Islet precursor cell (in vitro differentiated cells): ENCODE results near the gene INSYN1.
"Not testable (repeated sequence)": the region's sequence is repeated elsewhere in the genome, so short reads cannot be mapped to it uniquely, and the experiment has no call there.

Experiments
- DNase-seq: peaks from one replicate; pipeline ENCODE4 v3.0.0-alpha.2; 2018

The INSYN1 gene

DNA sequence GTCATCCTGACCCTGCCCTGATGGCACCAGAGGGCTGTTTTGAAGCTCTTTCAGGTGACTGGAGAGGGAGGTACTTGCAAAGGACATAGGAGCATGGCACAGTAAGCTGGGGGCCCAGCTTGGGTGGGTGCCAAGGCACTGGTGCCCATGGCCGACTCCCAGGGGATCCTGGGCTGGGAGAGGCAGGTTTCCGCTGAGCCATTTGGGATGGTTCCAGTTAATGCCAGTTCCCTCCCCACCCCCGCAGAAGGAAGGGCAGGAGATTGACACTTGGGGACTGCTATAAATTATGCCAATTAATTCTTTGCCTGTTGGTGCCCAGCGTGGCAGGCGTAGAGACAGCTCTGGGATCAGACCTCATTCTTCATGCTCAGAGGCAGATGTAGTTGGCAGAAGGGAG, 42.8 kb downstream of the INSYN1 start:
- DNase-seq: no peak

DNA sequence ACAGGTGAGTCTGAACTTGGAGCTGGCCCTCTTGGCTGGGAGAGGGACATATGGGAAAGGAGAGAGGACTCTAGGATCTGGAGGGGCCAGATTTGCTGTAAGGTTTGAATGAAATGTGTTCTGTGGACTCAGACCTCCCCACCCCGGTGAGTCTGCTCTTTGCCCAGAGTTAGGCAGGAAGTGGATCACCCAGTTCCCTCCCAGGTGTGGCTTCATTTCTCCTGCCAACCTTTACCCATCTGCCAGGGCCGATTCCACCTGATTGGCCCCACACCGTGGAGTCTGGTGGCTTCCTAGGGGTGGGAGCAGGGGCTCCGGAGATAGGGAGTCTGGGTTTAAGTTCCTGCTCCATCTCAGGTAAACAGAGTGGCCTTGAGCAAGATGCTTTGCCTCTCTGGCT, 43.5 kb downstream of the INSYN1 start:
- DNase-seq: no peak

DNA sequence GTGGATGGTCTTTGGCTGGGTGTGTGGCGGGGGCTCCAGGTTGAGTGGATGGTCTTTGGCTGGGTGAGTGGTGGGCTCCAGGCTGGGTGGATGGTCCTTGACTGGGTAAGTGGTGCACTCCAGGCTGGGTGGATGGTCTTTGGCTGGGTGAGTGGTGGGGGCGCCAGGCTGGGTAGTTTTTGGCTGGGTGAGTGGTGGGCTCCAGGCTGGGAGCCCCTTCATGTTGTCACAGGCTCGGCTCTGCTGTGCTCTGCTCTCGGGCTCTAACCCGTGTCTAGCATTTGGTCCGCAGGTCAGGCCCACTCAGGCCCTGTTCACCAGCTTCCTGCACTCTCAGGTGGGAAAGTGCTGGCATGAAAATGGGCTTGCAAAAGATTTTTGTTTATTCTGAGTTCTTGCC, 43.9 kb downstream of the INSYN1 start:
- no peak for DNase-seq

DNA sequence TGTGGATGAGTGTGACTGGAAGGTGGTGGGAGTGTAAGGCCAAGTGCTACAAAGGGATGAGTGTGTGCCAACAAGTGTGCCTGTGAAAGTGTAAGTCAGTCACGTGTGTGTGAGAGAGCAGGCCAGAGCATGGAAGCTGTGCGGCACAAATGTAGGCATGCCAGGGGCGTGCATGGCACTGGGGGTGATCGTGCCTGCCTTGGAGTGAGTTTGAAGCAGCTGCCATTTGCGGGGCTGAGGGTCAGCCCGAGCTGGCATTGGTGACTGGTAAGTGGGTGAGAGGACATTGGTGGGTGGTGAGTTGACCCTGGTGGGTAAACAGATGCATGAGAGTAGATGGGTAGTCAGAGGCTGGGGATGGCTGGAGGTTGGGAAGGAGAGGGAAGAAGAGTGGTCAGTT, 44.5 kb downstream of the INSYN1 start:
- DNase-seq: no peak

DNA sequence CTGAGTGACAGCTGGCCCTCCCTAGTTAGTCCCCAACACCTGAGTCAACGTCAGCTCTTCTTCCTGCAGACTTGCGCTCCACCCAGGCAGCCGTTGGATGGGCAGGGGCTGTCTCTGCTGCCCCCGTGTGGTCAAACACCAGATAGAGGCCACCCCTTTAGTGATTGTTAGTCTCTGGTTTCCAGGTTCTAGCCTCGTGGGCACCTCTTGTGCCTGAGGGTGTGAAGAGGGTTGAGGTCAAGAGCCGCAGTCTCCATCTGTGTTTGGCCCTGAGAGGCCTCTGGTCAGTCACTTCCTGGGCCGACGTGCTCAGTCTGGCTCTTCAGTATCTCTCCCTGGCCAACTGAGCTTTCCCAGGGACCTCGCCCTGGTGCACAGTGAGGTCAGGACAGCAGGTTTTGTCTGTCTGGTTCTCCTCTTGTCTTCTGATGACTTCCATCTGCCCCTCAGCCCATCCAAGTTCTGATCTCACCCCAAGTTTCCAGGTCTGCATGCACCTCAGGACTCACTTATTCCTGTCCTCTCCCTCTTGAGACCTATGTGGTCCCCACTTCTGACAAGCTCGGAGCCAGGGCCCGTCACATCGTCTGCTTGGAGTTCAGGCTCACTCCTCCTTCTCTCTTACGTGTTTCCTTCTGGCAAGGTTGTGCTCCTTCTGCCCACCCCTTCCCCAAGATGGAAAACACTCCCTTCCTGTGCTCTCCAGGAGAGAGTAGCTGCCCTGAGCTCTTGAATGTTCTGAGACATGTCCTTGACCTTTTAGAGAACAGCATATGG, 48.1 kb downstream of the INSYN1 start:
- DNase-seq: peak; percentile 82

DNA sequence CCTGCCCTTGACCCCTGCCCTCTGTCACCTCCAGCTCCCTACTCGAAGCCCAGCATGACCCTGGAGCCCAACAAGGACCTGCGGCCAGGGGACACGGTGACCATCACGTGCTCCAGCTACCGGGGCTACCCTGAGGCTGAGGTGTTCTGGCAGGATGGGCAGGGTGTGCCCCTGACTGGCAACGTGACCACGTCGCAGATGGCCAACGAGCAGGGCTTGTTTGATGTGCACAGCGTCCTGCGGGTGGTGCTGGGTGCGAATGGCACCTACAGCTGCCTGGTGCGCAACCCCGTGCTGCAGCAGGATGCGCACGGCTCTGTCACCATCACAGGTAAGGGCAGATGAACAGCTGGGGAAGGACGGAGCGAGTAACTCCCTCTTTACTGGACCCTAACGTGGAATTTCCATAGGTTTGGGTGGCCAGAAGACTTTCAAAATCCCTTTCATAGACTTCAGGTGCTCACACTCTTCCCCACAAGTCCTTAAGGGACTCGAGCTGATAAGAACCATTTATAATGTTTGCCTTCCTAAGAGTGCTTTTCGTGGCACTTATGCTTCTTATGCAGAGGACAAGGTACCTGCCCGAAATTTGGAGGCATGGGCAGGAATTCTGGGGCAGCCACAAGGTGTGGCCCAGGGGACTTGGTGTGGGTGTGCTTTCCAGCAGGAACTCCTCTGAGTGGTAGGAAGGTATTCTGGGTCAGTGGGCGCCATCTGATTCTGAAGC, 48.8 kb downstream of the INSYN1 start:
- not testable (repeated sequence) for DNase-seq

DNA sequence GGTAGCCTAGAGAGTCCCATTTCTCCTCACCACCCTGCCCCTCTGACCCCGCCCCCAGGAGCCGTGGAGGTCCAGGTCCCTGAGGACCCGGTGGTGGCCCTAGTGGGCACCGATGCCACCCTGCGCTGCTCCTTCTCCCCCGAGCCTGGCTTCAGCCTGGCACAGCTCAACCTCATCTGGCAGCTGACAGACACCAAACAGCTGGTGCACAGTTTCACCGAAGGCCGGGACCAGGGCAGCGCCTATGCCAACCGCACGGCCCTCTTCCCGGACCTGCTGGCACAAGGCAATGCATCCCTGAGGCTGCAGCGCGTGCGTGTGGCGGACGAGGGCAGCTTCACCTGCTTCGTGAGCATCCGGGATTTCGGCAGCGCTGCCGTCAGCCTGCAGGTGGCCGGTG, 49.5 kb downstream of the INSYN1 start:
- not testable (repeated sequence) for DNase-seq

DNA sequence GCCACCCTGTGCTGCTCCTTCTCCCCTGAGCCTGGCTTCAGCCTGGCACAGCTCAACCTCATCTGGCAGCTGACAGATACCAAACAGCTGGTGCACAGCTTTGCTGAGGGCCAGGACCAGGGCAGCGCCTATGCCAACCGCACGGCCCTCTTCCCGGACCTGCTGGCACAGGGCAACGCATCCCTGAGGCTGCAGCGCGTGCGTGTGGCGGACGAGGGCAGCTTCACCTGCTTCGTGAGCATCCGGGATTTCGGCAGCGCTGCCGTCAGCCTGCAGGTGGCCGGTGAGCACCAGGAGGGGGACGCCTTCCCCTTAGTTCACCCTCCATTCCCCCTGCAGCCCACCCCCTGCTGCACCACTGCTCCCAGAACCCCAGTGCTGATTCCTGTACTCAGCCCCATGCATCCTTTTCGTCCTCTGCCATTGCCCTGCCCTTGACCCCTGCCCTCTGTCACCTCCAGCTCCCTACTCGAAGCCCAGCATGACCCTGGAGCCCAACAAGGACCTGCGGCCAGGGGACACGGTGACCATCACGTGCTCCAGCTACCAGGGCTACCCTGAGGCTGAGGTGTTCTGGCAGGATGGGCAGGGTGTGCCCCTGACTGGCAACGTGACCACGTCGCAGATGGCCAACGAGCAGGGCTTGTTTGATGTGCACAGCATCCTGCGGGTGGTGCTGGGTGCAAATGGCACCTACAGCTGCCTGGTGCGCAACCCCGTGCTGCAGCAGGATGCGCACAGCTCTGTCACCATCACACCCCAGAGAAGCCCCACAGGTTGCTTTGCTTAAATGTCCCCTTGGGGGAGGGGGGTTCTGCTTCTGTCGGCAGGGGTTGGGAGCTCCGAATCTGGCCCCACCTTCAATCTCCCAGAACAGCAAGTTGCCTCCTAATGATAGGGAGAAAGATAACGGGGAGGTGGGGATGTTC, 50.6 kb downstream of the INSYN1 start:
- DNase-seq: not testable (repeated sequence)

DNA sequence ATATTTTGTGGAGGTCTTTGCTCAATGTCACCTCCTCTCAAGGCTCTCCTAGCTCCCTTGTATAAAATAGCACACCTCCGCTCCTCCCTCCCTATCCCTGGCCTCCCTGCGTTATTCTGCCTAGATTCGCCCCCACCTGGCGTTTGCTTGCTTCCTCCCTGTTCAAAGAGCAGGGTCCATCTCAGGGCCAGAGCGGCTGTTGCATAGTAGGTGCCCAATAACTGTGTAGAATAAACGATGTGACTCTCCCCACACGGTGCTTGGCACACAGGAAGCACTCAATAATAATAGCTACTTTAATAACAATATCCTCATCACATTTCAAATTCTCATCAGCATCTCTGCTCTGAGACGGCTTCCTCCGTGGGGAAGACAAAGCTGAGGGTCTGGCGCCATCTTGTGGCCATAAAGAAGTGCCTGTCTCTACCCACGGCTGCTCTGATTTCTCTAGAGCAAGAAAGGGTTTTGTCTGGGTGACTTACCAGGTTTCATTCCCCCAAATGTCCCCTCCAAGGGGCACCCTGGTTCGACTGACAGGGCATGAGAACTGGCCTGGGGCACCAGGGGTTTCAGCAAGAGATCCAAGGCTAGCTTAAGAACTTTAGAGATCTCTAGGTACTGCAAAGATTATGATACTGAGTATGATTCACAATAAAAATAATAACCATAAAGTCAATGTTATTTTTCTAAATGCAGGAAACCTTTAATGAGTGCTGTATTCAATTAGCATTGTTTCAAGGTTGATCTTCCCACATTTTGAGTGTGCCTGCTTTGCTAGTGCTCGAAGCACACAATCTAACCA, 52.9 kb downstream of the INSYN1 start:
- peak; percentile 73 for DNase-seq

DNA sequence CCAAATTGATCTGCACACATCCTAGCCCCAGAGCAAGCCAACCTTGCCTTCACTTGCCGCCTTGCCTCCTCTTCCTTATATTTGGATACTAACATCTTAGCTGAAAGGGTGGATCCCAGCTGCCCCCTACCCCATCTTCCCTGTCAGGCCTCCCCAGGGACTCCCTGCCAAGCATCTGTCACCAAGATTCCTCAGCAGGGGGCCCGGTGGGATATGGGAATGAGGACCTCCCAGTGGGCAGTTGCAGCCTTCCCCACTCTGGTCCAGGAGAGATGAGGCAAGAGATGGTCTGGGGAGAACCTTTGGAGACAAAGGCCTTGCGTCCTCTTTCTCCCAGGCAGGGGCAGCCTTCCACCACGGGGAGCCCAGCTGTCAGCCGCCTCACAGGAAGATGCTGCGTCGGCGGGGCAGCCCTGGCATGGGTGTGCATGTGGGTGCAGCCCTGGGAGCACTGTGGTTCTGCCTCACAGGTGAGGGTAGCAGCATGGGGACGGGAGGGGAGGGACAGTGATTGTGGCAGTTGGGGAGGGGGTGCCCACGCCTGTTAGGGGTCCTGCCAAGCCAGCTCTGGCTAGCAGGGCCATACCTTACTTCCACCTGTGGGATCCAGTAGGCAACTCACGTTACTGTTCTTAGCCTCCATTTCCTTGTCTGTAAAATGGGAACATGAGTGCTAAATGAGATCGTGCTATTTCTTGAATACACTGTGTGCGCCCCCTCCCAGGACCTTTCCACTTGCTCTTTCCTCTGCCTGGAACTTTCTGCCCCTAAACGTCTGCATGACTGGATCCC, 53.7 kb downstream of the INSYN1 start:
- no peak for DNase-seq

DNA sequence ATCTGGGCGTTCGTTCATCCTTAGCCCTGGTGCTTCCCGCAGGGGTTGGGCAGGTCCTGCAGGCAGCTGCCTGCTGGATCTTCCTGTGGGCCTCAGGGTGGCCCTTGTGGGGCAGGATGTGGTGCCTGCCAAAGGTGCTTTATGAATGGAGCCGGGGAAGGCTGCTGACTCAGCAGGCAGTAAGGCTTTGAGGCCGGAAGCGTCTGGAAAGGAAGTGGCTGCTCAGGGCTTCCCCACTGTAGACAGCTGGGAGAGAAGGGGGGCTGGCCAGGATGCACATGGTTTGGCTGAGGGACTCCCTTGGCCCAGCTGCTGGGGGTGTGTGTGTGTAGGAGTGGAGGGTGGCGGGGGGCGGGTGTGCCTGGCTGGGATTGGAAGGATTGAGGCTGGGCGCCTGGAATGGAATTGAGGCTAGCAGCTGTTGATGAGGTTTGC, 56.1 kb downstream of the INSYN1 start:
- DNase-seq: peak; percentile 91

DNA sequence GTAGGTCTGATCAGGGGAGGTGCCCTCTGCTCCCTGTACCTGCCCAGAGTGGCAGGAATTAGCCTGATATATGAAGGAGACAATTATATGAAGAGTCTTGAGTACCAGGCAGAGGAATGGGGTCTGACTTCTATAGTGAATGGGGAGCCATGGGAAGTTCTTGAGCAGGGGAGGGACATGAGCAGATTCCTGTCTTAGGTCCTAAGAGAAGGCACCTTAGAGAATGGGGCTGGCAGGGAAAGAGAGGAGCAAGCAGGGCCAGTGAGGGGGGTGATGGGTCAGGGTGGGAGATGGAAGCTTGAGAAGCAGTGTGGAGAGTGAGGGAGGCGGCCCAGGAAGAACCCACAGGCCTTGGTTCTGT, 56.5 kb downstream of the INSYN1 start:
- no peak for DNase-seq

DNA sequence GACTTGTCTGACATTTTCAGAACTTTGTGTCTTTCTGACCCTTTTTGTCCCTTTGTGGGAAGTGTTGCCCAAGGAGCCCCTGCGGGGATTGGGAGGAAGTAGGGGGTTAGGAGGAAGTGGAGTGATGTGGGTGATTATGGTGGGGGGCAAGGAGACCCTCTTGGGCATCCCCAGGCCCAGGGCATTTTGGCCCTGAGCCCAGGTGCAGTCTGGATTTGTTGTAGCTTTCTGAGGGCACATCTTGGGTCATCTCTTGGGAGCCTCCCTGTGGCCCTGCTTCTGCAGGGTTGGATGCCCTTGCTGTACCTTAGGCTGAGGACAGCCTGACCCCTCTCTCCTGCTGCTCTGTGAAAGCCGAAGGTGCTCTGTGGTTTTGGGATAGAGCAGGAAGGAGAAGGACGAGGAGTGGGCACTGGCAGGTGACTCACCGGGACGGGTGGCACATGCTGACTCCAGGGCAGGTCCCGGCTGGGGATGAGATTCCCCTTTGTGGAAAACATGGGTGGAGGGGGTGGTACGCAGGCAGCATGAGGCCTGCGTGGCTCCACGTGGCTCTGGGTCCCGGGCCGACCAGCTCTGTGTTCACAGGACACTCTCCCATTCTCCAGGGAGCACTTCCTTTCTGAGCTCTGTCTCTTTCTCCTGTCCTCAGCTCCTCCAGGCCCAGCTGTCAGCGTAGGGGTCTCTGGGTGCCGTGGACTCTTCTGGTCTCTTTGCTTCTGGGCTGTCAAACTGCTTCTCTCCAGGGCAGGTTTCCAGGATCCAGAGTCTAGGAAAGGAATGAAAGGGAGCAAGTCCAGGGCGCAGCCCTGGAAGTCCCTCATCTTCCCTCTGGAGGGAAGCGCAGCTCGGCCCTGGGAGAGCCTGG, 57.1 kb downstream of the INSYN1 start:
- DNase-seq: no peak

DNA sequence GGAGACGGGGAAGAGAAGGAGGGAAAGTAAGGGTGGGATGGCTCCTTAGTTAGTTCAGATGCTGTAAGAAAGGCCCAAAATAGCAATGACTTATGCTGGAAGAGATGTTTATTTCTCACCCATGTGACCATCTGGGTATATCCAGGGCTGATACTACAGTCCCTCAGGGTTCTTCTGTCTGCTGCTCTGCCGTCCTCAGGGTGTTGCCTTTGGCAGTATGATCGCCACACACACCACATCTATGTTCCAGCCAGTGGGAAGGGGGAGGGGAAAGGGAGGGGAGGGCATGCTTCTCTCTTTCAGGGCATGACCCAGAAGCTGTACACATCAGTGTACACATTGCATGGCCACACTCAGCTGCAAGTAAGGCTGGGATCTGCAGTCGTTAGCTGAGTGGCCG, 58.7 kb downstream of the INSYN1 start:
- no peak for DNase-seq

DNA sequence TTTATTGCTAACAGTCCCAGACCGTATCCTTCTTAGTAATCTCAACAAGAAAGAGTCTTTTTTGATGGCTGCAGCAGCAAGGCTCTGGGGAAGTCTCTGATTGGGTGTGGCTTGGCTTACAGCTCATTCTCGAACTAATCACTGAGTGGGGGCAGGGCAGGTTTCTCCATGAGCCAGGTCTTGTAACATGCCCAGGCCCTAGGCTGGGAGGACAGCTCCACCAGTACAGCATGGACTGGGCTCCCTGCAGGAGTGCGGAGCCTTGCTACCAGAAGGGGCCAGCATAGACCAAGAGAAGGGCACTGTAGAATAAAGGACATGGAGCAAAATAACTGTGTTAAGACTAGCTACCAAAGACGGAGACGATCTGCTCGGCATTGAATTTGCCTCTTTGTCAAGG, 61.8 kb downstream of the INSYN1 start:
- DNase-seq: peak; percentile 94

DNA sequence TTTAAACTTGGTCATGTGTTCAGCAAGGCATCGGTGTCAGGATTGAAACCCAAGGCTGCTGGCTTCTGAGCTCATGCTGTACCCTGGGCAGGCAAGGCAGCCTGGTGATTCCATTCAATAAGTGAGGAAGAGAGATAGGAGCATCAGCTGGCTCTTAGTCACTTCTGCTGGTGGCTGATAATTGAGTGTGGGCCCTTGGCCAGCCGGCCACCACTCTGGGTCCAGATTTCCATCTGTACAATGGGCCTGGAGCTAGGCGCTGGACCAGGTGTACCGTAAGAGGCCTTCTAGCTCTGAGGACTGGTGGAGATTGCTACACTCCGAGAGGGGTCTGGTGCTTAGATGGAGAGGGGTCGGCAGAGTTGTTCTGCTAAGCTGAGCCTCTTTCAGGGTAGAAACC, 64.7 kb downstream of the INSYN1 start:
- DNase-seq: peak; percentile 56

DNA sequence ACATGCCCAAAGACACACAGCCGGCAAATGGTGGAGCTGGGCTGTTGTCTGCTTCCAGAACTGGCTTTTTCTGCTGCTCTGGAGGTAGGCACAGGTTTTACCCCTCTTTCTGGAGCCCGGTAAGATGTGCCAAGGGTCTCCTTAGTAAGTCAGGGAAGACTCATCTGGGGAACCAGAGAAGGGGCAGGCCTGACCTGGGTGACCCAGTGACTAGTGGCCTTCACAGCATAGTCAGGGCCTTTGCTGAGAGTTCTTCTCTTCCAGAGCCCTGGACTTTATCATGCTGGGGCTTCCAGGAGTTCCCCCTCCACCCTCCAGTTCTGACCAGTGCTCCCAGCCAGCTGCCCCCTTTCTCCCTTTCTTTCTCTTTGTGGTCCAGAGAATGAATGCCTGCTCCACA, 65.8 kb downstream of the INSYN1 start:
- peak; percentile 23 for DNase-seq

DNA sequence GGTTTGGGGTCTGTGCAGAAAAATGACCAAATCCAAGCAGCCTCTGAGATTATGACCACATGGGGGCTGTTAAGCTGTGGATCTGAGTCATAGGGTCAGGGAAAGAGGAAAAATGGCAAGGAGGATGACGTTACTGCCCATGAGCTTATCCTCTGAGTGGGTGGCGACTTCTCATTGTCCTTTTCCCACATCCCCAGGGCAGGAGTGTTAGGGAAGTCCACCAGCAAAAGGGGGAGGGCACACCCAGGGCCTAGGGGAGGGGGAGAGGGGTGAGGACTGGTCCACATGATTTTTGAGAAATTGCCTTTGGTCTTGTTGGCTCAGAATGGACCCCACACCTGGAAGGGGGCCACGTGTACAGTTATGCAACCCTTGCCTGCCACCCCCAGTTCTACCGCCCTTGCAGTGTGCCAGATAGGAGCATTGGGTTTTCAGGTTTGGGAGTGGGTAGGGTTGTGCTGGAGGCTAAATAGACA, 66.3 kb downstream of the INSYN1 start:
- DNase-seq: peak; percentile 70

DNA sequence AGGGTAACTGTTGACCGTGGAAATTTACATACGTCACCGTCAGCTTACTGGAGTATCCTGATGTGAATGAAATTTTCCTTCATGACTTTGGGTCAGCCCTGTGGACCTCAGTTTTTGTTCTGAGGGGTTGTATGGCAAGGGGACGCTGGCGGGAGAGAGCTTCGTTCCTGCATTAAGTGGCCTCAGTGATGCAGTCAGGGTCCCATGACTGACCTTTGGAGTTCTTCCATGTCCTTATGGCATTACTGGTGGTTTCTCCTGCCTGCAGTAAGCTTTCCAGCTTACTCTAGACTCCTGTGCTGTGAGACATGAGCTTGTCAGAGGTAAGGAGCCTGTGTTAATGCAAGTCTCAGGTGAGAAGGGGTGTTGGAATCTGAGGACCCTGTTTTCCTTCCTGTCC, 67.2 kb downstream of the INSYN1 start:
- DNase-seq: peak; percentile 41
